Measurements from ENCODE around the gene ELK3.

ELK3 gene

GRCh38 chr12:96212456-96213375 lies 18.5 kb downstream of the ELK3 start:
- DNase-seq = no peak

- no peak for DNase-seq
Observed at GRCh38 chr12:96213869-96214268, 19.7 kb downstream of the ELK3 start.

DNA sequence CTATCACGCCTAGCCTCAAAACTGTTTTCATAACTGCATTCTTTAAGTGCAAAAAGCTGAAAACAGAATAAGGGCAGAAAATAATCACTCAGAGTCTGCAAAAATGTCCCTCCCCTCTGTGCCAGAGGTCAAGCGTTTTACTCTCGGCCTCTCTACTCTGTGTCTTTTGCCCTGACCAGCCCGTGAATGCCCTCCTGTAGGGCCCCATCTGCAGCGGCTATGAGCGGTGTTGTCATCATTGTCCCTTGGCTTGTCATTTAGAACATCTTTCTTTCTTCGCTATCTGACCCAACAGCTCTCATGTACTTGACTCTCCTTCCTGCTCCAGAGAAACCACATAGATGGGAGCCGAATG lies 21.7 kb downstream of the ELK3 start:
- no peak for DNase-seq

GRCh38 chr12:96218989-96219678 lies 25.0 kb downstream of the ELK3 start:
- no peak for DNase-seq

- no peak for DNase-seq
Observed at GRCh38 chr12:96219700-96220206, 25.6 kb downstream of the ELK3 start.

- DNase-seq = no peak
Observed at GRCh38 chr12:96220902-96221301, 26.7 kb downstream of the ELK3 start.

DNA sequence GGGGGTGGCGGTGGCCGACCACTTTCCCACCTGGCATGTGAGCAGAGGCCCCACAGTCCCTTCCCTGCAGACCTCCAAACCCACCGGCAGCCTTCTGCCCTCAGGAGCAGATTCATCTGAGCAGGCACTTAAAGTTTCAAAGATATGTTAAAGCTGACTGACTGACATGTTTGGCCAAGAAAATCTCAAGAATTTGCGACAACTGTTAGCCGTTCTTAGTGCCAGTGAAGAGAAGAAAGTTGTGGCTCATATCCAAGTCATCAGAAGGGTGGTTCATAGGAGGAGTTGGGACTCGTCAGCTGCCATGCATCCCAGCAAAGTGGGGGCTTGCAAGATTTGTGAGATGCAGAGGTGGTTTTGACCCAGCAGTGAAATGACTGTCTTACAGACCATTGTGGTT lies 27.2 kb downstream of the ELK3 start:
- DNase-seq = no peak

DNA sequence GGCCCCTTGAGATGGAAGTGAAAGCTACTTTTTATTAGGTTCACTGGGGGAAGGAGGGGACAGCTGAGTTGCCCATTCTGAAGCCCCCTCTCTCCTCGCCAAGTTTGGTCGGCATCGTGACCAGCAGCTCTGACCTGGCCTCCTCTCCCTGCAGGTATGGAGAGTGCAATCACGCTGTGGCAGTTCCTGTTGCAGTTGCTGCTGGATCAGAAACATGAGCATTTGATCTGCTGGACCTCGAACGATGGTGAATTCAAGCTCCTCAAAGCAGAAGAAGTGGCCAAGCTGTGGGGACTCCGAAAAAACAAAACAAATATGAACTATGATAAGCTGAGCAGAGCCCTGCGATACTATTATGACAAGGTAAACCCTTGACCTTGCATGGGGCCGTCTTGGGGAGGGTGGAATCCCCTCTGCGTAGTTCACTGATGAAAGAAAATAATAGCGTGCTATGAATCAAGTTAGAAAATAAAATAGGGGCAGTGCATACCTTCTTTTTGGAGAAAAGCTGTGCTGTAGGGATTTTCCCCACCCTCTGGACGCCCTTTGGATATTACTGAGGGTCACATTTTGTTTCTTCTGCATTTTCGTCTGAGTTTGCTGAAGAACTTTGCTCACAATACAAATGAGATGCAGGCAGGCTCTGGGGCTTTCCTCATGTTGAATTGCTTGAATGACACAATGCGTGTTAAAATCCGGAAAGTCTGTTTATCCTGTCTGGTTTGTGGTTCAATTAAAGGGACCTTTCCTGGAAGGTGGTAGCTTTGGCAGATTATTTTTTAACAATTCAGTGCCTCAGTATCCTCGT lies 29.4 kb downstream of the ELK3 start:
- DNase-seq = no peak

DNA sequence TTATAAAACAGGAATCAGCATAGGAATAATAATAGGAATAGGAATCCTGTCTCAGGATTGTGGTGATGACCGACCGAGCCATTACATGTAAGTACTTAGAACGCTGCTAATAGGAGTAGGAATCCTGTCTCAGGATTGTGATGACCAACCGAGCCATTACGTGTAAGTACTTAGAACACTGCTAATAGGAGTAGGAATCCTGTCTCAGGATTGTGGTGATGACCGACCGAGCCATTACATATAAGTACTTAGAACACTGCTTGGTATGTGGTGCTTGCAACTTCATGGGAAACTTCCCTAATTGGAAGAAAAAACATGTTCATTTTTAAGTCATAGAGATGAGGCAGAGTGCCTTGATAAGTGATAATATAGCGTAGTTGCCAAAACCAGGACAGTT lies 30.0 kb downstream of the ELK3 start:
- no peak for DNase-seq

DNA sequence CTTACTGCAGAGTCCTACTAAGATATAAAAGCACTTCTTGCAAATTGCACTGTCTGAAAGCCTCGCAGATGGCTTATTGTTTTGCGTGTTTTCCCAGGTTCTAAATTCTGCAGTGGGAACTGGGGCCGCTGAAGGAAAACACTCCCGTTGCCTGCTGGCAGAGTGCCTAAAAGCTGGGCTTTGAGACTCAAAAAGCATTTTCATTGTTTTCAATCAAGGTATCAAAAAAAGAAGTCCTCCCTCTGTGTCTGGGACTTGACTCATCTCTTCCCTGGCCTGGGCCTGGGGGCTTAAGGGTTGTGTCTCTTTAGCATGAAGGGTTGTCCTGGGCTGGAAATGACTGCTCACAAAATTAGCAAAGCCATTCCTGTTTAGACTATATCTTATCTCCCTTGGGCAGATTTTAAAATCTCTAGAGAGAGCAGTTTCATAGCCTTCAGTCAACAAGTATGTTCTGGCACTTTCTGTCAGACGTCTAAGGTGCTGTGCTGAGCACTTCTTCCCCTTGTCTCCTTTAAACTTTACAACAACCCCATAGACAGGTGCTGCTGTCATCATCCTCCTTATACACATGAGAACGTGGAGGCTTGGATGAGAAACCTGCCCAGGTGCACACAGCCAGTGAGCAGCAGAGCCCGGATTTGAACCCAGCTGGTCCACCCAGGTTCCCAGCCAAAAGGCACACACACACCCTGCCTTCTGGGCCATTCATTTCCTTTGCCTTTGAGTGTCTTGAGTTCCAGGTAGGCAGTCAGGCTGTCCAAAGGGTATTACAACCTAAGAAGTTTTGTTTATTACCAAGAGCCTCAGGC lies 31.1 kb downstream of the ELK3 start:
- DNase-seq = no peak

DNA sequence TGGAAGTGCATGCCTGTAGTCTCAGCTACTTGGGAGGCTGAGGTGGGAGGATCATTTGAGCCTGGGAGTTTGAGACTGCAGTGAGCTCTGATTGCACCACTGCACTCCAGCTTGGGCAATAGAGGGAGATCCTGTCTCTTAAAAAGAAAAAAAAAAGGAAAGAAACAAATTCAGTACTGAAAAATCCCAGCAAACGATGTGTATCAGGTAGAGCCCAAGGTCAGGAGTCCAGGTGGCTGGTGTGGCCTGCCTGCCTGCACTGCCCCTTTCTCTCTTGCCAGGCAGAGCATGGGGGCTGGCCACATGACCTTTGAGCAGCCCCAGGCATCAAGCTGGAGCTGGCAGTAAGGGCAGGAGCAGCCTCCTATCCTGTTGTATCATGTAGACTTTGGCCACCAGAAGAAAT lies 31.8 kb downstream of the ELK3 start:
- no peak for DNase-seq

- no peak for DNase-seq
Observed at GRCh38 chr12:96226401-96226800, 32.2 kb downstream of the ELK3 start.

- DNase-seq = no peak
Observed at GRCh38 chr12:96226801-96227348, 32.7 kb downstream of the ELK3 start.

- no peak for DNase-seq
Observed at GRCh38 chr12:96227365-96228106, 33.4 kb downstream of the ELK3 start.

- DNase-seq = no peak
Observed at GRCh38 chr12:96228566-96229248, 34.5 kb downstream of the ELK3 start.

- no peak for DNase-seq
Observed at GRCh38 chr12:96230646-96231045, 36.5 kb downstream of the ELK3 start.

DNA sequence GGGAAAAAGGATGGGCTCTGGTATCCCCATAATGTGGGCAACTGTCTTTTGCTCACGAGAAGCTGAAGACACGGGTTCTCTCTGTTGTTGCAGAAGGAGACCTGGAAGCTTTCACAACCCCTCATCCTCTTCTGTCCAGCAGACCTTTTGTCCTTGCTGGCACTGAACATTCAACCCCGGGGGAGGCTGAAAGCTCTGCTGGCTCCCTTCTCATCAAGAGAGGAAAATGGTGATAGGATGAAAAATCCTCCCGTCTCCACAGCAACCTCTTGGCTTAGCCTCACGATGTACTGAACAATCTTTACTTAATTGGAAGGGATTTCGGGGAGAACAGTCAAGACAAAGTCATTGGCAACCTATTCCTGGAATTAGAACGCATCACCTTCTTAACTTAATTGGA lies 39.0 kb downstream of the ELK3 start:
- DNase-seq = no peak

GRCh38 chr12:96233939-96234461 lies 39.8 kb downstream of the ELK3 start:
- DNase-seq = no peak

GRCh38 chr12:96234591-96235483 lies 40.7 kb downstream of the ELK3 start:
- no peak for DNase-seq

GRCh38 chr12:96235484-96235826 lies 41.3 kb downstream of the ELK3 start:
- DNase-seq = no peak

Measured in stimulated activated CD4-positive, alpha-beta T cell treated with anti-CD3 and anti-CD28 coated beads, Interleukin-2, amount 100 ng/mL, for 48 hours (primary cell).